HG02938 (cell line): ENCODE results near the gene ITPR2.
"Not testable (repeated sequence)": the region's sequence is repeated elsewhere in the genome, so short reads cannot be mapped to it uniquely, and the experiment has no call there.

Experiments used
- ATAC-seq: cut with Tn5 transposase; IDR thresholded peaks from one replicate; pipeline ENCODE4 v1.9.1; 2021; ENCODE audit warnings: mild to moderate bottlenecking, moderate library complexity; ENCODE audit not compliant: unreplicated experiment

The ITPR2 gene

DNA sequence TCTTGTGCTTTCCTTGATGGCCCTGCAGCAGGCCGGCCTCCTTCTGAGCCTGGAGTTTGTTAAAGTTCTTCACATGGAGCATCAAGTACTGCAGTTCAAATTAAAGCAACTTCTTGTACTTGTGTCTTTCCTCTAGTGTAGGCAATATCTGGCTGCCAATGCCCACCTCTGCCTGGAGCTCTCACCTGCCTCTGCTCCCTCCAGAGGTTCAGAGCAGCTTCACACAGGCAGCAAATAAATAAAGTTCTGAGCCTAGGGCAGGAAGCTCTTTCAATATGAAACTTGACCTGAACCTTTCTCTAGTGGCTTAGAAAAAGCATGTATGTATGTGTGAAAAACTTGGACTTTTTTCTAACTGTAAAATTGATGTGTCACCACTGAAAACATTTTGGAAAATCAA, 65.9 kb downstream of the ITPR2 start:
- ATAC-seq = no peak

DNA sequence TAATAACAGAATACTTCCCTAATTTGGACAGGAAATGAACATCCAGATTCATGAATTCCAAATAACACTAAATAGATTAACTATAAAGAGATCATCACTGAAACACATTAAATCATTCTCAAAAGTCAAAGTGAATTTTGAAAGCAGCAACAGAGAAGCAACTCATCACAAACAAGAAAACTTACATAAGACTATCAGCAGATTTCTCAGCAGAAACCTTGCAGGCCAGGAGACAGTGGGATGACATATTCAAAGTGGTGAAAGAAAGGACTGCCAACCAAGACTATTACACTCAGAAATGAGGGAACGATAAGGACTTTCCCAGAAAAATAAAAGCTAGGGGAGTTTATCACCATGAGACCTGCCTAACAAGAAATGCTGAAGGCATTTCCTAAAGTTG, 70.8 kb downstream of the ITPR2 start:
- no peak for ATAC-seq

DNA sequence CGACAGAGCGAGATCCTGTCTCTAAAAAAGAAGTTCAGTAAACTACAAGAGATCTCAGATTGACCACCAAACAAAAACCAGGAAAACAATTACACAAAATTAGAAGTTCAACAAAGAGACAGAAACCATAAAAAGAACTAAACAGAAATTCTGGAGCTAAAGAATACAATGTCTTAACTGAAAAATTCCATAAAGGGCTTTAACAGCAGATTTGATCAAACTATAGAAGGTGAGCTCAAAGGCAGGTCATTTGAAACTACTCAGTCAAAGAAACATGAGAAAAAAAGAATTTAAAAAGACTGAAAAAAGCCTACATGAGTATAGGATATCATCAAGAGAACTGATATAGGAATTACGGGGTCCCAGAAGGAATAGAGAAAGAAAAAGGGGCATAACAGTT, 71.2 kb downstream of the ITPR2 start:
- ATAC-seq = no peak

DNA sequence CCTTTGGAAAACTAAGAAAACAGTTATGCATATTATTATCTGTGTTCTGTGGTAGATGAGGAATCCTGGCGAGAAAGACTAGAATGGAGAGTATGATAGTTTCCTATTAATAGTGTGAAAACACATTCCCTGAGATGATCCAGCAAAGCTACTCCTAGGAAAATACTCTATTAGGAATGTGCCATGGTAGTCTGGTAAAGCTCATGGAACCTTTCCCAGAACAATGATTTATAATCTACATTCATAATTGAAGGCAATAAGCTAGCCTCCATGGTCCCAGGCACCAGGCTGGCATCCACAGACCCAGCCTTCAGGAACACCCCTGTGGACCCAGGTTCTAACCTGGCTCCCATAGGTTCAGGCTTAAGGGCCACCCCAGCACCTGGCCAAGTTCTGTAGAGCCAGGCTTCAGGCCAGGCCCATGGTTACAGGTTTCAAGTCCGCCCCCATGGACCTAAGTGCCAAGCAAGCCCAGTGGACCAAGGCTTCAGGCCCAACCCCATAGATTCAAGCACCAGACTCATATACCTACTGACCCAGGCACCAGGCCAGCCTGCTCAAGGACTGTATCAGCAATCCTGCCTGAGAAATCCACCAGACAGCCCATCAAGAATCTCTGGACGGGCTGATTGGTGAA, 72.2 kb downstream of the ITPR2 start:
- no peak for ATAC-seq

DNA sequence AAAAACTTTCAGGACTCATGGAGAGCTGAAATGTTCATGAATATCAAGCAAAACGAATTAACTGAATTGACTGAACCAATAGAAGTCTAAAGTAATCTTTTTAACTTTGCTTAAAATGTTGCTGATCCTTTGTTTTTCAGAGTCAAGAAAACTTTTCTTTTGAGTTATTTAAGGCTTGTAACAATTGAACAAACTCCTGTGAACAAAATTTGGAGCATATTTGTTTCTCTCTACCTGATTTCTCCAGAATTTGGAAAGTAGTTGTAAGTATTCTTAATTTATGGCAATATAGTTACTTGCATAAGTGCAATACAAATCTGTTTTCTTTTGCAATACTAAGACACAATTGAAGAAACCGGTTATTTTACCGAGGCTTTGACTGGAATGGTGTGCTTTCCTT, 77.6 kb downstream of the ITPR2 start:
- not testable (repeated sequence) for ATAC-seq

DNA sequence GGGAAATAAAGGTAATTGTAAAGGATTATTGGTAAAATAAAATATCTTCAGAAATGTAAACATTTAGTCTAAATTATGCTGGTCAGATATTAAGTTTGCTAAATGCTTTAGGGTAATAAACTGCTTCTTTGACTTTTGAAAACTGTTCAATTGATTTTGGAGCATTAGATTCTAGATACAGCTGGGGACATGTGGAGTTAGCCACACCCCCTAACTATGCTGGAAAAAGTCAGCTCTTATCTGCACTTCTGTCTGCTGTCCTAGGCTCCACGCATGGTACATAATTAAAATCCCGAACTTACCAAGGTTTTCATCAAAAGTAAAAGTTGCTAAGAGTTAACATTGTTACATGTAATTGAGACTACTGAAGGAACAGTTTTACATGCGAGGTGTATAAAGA, 78.8 kb downstream of the ITPR2 start:
- no peak for ATAC-seq

DNA sequence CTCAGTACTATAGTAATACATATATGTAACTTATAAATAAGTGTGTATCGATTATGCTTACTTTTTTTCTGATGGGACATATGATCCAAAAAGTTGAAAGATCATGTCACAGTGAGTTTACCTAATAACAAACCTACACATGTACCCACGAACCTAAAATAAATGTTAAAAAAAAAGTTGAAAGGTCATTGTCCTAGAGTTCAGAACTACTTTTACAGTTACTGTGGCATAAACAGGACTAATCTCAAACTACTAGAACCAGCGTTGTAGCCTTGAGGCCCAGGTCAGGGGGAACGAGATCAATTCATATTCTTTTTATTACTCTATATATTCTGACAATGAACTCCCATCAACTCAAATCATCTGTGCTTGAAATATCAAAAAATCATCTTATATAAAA, 81.8 kb downstream of the ITPR2 start:
- ATAC-seq = no peak

DNA sequence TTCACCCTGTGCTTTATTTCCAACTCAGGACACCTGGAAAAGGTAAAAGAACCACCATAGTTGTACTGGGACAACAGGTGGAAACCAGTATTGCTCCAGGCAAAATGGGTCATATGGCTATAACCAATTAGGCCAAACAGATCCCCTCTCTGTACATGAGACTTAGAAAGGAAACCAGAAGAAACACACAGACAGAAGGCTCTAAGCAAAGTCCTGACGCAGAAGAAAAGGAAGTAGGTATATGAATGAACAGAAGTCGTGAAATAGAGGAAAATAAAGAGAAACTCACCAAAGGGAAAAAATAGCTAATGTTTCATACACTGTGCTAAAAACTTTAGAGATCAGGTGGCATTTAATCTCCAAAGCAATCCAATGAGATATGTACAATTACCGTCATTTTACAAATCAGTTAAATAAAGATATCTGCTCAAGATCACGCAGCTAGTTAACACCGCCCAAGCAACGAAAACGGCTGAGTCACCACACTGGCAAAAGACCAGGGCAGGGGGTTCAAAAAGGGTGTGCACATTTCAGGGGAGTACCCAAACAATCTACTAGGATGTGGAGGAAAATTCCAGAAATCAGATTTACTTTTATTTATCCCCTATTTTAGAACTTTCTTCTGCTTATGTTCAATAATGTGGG, 82.3 kb downstream of the ITPR2 start:
- ATAC-seq = peak; percentile 36

DNA sequence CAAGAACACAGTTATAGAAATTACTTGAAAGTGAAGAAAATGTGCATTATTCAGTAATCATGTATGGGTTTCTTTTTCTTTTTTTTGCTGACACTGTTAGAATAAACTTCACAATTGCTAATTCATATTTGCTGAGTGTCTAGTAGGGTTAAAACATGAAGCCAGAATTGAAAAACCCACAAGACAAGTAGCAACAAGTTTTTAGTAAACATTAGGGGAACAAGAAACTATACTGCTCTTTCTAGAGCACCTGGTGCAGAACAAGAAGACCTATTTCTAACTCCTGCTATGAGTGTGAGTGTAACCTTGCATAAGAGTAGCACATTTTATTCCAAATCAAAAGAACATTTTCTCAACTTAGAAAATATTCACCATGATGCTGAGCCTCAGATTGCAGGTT, 83.2 kb downstream of the ITPR2 start:
- ATAC-seq = peak; percentile 85

DNA sequence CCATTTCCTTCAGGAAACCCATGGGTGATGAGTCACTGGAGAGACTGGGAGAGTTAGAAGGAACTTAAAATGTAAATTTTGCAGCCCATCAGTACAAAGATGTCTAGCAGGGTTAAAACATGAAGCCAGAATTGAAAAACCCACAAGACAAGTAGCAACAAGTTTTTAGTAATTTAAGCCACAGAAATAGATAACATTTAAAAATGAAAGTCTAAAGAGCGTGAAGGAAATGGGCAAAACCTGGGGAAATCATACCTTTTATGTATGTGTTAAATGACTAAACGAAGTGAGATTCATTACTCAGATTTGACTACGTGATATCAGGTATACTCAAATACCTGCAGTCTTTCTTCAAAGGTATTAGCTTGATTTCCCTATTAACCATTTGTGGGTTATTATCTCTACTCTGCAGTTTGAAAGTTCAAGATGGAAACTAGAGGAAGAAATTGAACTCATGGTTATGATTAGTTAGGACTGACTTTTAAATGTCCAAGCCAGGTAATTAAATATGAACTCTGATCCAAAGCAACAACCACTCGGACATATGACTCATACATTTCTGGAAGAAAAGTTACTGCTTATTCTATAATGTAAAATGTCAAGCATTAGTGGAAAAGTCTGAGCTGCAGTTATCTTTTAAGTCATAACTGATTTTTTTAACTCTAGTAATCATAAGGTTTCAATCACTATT, 84.1 kb downstream of the ITPR2 start:
- ATAC-seq = peak; percentile 48

- peak; percentile 14 for ATAC-seq
These were observed 84.6 kb downstream of the ITPR2 start for GRCh38 chr12:26748412-26748740.

DNA sequence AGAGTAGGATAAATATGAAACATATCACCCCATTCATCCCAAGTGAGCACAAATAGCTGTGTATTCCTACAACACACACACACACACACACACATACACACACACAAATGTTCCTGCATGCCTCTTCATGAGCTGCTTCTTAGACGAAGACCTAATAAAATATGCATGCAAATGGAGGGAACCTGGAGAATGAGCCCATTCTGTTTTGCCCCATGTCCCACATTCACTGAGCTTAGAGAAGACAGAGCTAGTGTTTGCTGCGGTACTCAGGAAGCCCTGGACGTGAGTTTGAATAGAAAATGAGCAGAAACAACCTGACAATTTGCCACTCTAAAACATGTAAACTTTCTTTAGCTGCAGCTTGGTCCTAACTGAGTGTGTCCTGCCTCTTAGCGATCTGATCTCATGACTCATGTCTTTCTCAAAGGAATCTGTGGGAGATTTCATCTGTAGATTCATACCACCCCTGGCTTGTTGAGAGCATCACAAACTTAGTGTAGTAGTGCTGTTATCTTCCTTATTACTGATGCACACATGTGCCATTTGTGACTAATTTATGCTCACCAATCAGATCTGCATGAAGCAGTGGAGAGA, 86.8 kb downstream of the ITPR2 start:
- ATAC-seq = no peak

DNA sequence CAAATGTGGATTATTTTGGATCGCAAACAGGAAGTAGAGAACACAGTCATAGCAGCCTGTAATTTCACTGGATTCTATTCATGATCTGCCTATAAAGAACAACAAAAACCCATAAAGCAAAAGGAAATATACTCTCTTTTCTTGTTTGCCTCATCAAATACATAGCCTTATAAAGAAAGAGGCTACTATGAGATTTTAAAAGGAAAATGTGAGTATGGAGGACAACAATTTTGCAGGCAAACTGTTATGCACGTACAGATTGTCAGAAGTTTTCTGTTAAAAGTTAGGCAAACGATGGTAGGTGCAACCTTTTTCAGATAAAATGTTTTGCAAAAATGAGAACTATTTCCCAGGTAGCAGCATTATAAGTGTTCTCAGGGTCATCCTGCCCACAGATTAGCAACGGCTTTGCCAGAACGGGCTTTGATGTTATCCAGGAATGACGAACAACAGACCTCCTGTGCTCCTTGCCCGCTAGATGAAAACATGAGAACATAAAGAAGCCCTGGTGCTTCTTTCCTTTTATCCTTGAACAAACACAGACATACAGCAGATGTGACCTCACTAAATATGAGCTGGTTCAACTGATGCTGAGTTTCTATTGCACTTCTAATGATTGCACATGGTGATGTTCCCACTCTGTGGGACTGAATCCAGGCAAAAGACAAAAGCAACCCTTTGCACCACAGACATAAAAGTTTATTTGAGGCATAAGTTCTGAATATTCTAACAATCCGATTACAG, 88.1 kb downstream of the ITPR2 start:
- no peak for ATAC-seq

DNA sequence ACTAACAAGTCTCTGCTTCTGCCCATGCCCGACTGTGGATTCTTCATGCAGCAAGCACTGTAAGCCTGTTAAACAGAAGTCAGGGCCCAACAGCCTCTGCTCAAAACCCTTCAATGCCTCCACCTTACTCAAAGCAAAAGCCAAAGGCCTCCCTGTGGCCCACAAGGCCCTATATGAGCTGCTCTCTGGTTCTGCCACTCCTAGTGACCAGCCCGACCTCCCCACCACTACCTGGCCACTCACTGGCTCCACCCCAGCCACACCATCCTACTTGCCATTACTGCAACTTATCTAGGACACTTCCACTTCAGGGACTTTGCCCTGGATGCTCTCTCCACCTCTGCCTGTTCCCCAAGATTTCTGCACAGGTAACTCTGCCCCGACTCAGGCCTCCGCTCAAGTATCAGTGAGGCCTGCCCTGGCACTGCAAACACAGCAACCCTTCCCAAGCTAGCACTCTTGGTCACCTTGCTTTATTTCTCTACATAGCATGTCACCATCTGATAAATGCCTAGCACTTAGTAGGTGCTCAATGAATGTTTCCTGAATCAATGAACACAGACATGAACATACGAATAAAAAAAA, 88.9 kb downstream of the ITPR2 start:
- no peak for ATAC-seq

- ATAC-seq = no peak
These were observed 91.3 kb downstream of the ITPR2 start for GRCh38 chr12:26741584-26742227.

DNA sequence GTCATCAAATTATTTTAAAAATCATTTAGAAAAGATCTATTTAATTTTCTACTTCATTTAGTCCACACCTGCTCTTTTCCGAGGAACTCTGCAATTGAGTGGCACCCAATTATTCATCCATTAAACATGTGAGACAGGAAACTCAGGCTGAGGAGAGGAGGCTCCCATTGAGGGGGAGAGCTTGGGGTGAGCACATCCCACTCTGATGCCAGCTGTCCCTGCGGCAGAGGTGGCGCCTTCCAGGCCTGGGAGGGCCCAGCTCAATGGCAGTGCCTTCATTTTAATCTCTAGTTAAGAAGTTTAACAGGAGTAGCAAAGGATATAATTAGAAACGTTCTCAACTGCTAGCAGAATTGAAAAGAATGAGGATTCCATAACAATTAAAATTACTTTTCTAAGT, 92.0 kb downstream of the ITPR2 start:
- no peak for ATAC-seq

DNA sequence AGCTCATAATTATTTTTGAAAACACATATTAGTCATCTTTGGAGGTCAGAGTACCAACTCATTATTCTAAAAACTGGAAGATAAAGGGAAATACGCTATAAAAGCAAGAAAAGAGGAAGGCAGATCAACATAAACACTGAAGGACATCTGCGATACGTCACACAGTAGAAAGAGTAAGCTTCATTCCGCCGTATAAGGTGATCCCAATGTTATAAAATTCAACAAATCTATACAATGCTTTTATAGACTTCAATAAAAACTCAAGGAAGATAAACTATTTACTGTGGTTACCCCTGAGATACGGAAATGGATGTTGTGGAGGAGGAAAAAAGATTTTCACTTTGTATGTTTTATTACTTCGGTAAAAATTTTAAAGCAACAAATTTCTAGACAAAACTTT, 92.6 kb downstream of the ITPR2 start:
- no peak for ATAC-seq

DNA sequence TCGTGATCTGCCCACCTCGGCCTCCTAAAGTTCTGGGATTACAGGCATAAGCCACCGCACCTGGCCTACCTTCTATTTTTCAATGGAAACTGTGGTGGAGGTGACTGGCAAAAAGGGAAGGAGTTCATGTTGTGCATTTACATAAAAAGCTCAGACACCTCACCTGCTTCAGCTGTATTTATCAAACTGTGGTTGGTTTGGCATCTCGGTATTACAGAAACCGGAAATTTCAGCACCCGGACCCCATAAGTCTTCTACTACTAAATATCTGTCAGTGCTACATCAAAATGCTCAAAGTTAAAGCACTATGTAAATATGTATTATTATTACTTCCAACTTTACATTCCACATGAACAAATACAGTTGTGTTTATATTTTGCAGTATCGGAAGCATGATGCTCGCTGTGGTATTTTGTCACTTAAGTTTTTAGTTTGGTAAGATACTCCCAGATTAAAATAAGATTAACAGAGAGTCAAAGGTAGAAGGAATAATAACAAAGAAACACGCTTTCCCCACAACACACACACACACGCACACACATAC, 95.4 kb downstream of the ITPR2 start:
- no peak for ATAC-seq

DNA sequence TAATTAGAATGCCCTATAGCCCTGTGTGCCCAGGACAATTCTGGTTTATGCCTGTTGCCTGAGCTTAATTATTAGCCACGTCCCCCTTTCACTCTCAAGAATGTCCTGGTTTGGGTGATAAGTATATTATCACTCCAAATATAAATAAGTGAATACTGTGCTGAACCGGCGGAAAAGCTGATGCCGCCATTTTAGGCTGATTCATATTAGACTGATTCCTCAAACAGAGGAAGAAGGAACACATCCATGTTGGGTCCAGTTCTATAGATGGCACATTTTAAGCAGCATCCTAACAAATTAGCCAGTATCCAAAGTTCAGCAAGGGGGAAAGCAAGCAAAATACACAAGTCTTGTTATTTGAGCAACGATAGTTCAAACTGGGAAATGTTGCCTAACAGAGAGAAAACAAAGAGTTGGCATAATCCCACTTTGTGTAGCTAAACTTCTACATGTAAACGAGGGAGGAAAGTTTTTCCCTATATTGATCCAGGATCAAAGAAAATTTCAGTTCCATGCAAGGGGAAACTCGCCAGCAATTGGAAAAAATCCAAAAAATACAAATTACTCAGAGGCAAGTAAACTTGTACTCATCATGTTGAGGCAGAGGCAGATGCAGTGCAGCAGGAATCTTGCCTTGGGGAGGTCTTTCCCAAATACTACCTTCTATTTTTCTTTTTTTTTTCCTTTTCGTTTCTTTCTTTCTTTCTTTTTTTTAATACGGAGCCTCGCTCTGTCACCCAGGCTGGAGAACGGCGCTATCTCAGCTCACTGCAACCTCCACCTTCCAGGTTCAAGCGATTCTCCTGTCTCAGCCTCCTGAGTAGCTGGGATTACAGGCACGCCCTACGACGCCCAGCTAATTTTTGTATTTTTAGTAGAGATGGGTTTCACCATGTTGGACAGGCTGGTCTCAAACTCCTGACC, 96.2 kb downstream of the ITPR2 start:
- ATAC-seq = no peak
